ENCODE measurements around the gene TMEM187.

Gene TMEM187

GRCh38 chrX:153954558-153955227, 17.9 kb upstream of the TMEM187 start:
- DNase-seq (ENCODE audit: low read depth), result no peak

DNA sequence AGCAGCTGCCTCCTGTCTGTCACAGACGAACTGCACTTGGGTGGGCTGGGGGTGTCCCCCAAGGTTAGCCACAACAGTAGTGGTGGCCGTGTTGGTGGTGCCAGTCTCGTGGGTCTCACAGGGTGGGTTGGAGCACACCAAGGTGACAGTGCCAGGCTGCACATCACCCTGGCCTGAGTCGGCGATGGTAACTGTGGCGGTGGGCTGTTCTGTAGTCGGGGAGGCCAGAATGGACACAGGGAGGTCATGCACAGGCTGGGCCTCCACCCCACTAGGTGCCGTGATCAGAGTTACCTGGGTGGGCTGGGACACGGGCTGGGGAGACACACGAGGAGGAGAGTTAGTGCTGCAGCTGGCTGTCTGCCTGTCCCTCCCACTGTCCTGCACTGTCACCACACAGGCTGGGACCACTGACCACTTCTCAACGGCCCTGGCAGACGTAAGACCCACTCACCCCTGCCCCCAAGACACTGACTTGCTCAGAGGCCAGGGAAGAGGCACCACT, 17.3 kb upstream of the TMEM187 start:
- no peak for DNase-seq (ENCODE audit: low read depth)

DNA sequence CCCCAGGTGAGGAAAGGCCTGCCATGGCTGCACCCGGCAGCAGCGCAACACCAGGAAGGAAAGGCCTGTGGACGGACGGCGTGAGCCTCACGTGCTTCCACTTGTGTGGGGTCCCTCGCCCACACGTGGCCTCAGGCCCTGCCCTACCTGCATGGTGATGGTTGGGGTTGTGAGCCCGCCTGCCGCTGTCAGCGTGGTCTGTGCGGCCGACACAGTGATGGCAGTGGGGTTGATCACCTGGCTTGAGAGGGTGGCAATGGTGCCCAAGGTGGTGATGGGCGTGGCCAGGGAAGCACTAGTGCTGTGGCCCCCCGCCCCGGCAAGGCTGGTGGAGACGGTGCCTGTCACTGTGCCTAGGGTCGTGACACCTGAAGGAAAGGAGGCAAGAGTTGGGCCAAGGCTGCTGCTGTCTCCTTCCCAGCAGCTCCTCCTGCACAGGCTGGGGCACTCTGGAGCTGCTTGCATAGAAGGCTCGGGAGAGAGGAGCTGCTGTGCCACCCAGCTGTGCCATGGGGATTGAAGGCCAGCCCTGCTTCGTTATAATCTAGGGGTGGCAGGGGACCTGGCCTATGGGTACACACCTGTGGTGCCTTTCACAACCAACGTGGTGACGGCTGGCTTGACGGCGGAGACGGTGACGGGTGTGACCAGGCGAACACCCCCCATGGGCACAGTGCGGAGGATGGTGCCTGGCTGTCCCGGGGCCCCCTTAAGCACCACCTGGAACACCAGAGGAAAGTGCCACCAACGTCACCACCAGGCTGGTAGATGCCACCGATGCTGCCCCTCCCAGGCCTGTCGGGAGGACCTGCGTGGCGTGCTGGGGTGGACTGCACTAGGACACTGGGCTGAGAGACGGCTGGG, 16.3 kb upstream of the TMEM187 start:
- no peak for DNase-seq (ENCODE audit: low read depth)

- DNase-seq (ENCODE audit: low read depth), result no peak
Observed at GRCh38 chrX:153957224-153957623, 15.3 kb upstream of the TMEM187 start.

- DNase-seq (ENCODE audit: low read depth), result no peak
Observed at GRCh38 chrX:153958605-153959004, 13.9 kb upstream of the TMEM187 start.

DNA sequence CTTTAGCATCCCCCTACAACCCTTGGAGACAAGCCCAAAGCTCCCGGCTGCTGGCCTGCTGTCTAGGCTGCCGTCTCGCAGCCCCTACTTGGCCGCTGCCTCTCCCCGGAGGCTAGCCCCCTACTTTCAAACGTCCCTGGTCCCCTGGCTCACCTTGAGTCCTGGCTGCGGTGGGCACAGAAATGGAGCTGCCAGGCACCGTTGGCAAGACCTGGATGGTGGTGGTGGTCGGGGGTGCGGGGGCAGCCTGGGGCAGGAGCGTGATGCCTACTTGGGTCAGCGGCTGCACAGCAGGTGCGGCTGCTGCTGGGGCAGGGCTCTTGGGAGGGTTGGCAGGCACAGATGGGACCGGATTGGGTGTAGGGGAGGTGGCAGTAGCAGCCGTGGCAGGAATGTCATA, 12.9 kb upstream of the TMEM187 start:
- DNase-seq (ENCODE audit: low read depth), result no peak

GRCh38 chrX:153960077-153960476, 12.5 kb upstream of the TMEM187 start:
- DNase-seq (ENCODE audit: low read depth), result no peak

DNA sequence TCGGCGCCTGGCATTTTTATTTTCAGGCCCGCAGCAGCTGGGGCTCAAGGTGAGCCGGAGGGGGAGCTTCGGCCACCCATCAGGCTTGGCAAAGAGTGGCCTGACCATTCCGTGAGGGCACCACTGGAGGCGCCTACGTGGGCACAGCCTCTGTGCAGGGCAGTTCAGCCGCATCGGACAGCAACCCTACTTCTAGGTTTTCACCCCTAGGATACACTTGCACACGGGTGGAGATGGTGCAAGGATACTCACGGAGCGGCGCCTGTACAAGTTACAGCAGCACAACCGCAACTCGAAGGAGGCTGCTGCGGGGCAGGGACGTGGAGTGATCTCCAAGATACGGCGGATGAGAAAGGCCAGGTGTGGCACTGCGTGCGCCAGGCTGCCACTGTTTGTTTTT, 11.8 kb upstream of the TMEM187 start:
- DNase-seq (ENCODE audit: low read depth), result no peak

DNA sequence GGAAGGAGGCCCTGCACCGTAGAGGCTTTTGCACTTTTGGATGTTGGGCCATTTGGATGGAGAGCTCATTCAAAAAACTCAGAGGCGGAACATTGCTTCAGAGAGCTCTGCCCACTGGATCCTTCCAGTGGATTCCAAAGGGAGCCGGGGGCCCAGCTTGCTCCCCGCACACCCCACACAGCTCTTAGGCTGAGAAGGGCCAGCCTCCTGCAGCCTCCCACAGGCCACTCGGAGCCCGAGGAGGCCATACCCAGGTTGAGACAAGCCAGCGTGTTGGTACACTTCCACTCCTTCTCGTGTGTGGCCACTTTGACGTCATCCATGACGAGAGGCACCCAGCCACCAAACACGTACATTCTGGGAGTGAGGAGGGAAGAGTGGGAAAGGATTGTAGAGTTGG, 11.3 kb upstream of the TMEM187 start:
- no peak for DNase-seq (ENCODE audit: low read depth)

DNA sequence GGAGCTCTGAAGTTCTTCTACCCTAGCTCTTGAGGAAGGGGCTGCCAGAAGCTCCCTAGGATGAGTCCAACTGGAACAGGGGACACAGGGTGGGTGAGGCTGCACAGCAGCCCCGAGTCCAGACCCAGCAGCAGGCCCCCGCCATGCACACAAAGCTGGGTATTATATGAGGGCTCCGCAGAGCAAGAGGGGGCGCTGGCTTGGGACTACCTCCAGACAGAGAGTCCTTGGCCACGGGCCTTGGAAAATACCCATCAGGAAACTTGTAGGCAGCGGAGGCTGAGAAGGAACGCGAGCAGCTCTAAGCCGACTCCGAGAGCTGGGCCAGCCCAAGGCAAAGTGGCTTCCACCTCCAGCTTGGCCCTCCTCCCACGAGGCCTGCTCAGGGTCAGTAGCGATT, 9.0 kb upstream of the TMEM187 start:
- no peak for DNase-seq (ENCODE audit: low read depth)

DNA sequence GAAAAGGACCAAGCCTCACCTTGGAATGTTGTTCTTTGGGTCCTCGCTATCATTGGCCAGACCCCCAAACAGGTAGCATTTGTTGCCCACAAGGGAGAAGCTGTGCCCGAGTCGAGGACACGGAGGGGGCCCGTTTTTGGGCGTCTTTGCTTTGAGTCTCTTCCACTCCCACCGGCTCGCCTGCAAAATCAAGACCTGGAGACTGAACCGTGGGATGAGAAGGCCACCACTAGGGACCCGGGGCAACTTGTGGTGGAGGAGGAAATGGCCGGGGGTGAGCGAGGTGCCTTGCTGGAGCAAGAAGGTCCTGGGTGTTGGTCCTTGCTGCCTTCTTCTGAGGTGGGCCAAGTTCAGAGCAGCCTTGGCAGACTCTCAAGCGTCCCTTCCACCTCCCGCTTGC, 8.4 kb upstream of the TMEM187 start:
- no peak for DNase-seq (ENCODE audit: low read depth)

DNA sequence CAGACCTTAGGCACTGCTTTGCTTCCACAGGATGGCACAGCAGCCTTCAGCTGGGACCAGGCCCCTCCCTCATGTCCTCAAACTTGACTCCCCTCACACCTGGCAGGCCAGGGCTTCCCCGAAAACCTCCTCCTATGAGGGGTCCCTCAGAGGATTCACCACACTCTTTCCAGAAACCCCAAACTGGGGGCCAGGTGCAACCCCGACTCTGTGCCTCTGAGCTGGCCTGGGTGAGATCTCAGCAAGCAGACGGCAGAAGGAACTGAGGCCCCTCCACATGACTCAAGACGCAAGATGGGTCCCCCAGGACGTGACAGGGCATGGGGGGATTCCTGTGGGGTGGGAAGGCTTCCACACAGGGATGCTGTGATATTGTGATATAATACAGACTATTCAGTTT, 7.1 kb upstream of the TMEM187 start:
- no peak for DNase-seq (ENCODE audit: low read depth)

GRCh38 chrX:153966283-153966688, 6.3 kb upstream of the TMEM187 start:
- no peak for DNase-seq (ENCODE audit: low read depth)

GRCh38 chrX:153966841-153967535, 5.6 kb upstream of the TMEM187 start:
- DNase-seq (ENCODE audit: low read depth), result no peak

- no peak for DNase-seq (ENCODE audit: low read depth)
Observed at GRCh38 chrX:153967536-153968224, 4.9 kb upstream of the TMEM187 start.

DNA sequence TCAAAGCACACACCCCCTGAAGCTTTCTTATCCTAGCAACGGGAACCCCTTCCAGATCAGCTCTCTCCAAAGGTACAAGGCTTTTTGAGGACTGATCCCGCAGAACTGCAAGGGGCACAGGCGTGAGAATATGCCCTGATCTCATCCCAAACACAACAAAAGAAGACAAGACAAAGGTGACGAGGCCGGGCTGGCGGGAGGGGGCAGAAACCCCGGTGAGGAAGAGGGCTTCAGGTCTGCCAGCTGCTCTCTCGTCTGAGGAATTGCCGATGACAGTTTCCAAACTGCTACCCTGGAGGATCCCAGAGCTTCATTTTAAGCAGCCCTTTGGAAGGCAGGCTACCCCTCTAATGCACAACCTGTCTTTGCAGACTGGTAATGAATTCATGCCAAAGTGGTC, 4.3 kb upstream of the TMEM187 start:
- DNase-seq (ENCODE audit: low read depth), result no peak

- DNase-seq (ENCODE audit: low read depth), result no peak
Observed at GRCh38 chrX:153968754-153969124, 3.8 kb upstream of the TMEM187 start.

GRCh38 chrX:153969125-153969903, 3.2 kb upstream of the TMEM187 start:
- no peak for DNase-seq (ENCODE audit: low read depth)

DNA sequence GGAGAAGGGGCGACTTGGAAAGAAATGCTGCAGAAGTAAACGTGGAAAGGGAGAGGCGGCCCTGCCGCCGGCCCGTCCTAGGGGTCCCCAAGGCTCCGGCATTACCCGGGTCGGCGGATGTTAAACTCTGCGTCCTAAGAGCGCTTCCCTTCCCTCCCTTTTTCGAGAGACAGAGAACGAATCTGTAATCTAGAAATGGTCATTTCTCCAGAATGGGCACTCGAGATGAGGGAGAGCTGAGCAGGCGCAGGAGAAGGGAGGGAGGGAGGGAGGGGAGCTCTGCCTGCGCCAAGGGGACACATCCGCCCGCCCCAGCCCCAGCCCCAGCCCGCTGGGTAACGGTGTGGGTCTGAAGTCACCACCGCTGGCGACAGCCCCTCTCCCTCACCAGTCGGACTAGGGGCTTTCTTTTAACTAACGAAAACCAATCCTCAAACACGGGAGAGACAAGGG, 2.6 kb upstream of the TMEM187 start:
- DNase-seq (ENCODE audit: low read depth), result no peak

DNA sequence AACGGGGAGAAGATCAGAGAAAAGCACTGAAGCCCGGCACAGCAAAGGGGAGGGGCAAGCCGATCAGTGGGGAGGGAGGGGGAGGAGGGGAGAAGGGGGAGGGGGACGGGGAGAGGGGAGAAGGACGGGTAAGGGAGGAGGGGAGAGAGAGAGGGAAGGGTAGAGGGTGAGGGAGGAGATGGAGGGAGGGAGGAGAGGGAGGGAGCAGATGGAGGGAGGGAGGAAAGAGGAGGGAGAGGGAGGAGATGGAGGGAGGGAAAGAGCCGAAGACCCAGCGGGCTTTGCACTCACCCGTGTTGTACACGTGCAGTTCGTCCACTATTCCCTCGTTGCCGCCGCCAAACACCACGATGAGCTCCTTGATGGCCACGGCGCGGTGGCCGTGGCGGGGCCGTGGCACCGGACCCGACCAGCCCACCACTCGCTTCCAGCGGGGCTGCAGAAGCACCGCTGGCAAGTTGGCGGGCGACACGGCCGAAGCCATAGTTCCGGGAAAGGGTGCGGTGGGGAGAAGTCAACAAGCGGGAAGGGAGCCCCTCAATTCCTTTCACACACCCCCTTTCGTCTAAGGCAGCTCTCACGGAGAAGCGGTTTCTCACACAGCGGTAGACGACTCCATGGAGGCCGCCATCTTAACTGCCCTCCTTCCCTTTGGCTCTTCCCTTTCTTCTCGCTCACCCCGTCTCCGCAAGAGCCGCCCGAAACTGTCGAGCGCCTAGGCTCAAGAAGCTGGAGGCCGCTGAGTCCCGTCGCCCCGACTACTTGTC, 2.0 kb upstream of the TMEM187 start:
- no peak for DNase-seq (ENCODE audit: low read depth)

DNA sequence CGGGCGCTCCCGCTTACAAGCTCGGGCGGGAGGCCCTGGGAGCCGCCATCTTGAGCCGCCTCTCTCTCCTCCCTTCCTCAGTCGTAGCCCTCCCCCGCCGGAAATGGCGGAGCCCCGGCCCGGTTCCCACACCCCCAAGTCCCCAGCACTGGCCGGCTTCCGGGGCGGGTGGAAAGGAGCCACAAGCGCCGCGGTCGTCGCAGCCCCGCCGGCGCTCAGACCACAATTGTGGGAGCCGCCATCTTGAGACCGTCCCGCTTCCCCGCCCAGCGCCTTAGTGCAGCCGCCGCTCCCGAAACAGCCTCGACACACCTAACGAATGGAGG, 1.5 kb upstream of the TMEM187 start:
- peak; percentile 88 for DNase-seq (ENCODE audit: low read depth)

Data from activated gamma-delta T cell treated with anti-CD3 and anti-CD28 coated beads, Interleukin-2, amount 50 U/mL, for 16 hours (primary cell).